Fibroblast of mammary gland (primary cell): ENCODE measurements around the gene FOXL1.
A peak's percentile ranks its signal among the peaks of the same experiment; 100 is the strongest.

Experiments
- DNase-seq: peaks from one replicate; pipeline ENCODE4 v3.0.0-alpha.2; 2010; ENCODE audit warnings: low read depth
- H3K4me3 ChIP-seq: 2 replicates; pipeline ENCODE4 v1.5.1; 2011; ENCODE audit warnings: low read depth, mild to moderate bottlenecking, low read length, moderate library complexity; ENCODE audit not compliant: control insufficient read depth
- CTCF ChIP-seq: conservative IDR thresholded peaks from 2 replicates; pipeline ENCODE4 v1.5.1; 2011; ENCODE audit warnings: low read depth, low read length, inconsistent platforms; ENCODE audit not compliant: control insufficient read depth, insufficient read depth

Gene FOXL1

GRCh38 chr16:86576591-86577313, 1.6 kb upstream of the FOXL1 start:
- H3K4me3 ChIP-seq: peak overlapping the region; percentile 72
- TF ChIP-seq CTCF: no peak
- peak; percentile 79 for DNase-seq

DNA sequence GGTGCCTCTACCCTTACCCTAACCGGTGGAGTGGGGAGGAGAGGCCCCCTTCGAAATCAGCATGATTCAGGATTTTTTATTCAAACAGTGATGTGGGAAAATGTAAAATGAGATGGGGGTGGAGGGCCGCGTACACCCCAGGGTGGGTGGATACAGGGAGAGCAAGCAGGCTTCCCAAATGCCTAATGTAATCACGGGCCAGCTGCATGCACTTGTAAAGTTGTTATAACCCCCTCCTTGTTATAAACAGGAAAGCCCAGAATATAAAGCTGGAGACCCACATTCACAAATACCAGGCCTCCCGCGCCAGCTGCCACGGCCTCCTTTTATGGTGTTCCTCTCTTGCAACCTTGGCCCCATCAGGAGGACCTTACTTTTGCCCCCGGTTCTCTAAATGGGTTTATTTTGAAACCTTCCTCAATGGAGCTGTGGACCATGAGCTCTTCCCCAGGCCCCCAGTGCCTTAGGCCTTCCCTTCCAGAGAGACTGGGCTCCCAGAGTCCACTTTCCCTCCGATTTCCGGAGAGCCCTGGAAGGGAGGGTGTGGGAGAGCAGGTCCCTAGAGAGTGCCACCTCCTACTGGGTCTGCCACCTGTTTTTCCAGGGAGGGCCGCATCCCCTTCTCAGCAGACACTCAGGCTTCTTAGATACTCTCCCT, 906 bp upstream of the FOXL1 start:
- no peak for TF ChIP-seq CTCF
- H3K4me3 ChIP-seq: peak overlapping the region; percentile 72
- no peak for DNase-seq

DNA sequence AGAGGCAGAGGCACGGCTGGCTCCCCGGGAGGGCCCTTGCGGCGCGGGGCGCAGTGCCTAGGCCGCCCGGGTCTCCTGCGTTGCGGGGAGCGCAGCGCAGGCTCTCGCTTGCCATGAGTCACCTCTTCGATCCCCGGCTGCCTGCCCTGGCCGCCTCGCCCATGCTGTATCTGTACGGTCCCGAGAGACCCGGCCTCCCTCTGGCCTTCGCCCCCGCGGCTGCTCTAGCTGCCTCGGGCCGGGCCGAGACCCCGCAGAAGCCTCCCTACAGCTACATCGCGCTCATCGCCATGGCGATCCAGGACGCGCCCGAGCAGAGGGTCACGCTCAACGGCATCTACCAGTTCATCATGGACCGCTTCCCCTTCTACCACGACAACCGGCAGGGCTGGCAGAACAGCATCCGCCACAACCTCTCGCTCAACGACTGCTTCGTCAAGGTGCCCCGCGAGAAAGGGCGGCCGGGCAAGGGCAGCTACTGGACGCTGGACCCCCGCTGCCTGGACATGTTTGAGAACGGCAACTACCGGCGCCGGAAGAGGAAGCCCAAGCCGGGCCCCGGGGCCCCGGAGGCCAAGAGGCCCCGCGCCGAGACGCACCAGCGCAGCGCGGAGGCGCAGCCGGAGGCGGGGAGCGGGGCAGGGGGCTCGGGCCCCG, 390 bp downstream of the FOXL1 start:
- no peak for TF ChIP-seq CTCF
- DNase-seq: peak; percentile 83
- H3K4me3 ChIP-seq: peak overlapping the region; percentile 47

GRCh38 chr16:86579268-86580062, 1.1 kb downstream of the FOXL1 start:
- TF ChIP-seq CTCF: no peak
- DNase-seq: no peak
- peak overlapping the region; percentile 54 for H3K4me3 ChIP-seq

GRCh38 chr16:86580063-86580790, 1.9 kb downstream of the FOXL1 start:
- peak overlapping the region; percentile 54 for H3K4me3 ChIP-seq
- DNase-seq: no peak
- no peak for TF ChIP-seq CTCF

DNA sequence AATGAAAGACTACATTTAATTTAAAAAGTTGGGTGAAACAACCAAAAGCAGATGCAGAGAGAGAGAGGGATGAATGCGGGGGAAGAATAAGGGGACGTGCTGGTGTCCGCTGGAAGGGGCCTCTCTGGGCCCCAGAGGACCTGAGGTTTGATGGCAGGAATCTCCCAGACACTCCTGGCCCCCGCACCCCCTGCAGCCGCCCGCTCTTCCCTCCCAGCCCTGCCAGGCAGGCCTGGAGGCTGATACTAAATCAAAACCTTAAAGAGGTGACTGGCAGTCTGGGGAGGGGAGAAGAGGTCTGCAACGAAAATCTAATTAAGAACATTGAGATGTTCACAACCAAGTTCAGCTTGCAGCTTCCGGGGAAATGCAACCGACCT, 2.4 kb downstream of the FOXL1 start:
- peak overlapping the region; percentile 54 for H3K4me3 ChIP-seq
- DNase-seq: no peak
- TF ChIP-seq CTCF: no peak
